Measurements from ENCODE around the gene ERF. TPM values are rescaled to one million over a fixed set of nuclear protein-coding genes. Genes with fewer than 3 reads are reported as not detected.

The ERF gene
- polyA plus RNA-seq, 5 donors: 31.0 to 58.4 (median 42.0) TPM

DNA sequence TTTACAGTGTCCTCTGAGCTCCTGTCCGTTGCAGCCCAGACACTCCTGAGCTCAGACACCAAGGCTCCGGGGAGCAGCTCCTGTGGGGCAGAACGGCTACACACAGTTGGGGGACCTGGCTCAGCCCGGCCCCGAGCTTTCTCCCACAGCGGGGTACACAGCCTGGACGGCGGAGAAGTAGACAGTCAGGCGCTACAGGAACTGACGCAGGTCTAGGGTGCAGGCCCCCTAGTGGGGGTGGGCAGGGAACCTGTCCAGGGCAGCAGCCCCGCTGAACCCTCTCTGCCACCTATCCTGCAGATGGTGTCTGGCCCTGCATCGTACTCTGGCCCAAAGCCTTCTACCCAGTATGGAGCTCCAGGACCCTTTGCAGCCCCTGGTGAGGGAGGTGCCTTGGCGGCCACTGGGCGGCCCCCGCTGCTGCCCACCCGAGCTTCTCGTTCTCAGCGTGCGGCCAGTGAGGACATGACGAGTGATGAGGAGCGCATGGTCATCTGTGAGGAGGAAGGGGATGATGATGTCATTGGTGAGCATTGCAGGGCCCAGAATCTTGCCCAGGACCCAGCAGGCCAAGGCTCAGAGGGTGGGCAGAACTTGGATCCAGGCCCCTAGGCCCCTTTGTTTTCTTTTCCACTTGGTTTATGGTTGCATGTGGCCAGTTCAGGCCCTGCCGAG, 34.1 kb upstream of the ERF start:
- DNase-seq: no peak

- no peak for DNase-seq
Observed at GRCh38 chr19:42288387-42288786, 33.5 kb upstream of the ERF start.

- DNase-seq: no peak
Observed at GRCh38 chr19:42287827-42288107, 32.8 kb upstream of the ERF start.

DNA sequence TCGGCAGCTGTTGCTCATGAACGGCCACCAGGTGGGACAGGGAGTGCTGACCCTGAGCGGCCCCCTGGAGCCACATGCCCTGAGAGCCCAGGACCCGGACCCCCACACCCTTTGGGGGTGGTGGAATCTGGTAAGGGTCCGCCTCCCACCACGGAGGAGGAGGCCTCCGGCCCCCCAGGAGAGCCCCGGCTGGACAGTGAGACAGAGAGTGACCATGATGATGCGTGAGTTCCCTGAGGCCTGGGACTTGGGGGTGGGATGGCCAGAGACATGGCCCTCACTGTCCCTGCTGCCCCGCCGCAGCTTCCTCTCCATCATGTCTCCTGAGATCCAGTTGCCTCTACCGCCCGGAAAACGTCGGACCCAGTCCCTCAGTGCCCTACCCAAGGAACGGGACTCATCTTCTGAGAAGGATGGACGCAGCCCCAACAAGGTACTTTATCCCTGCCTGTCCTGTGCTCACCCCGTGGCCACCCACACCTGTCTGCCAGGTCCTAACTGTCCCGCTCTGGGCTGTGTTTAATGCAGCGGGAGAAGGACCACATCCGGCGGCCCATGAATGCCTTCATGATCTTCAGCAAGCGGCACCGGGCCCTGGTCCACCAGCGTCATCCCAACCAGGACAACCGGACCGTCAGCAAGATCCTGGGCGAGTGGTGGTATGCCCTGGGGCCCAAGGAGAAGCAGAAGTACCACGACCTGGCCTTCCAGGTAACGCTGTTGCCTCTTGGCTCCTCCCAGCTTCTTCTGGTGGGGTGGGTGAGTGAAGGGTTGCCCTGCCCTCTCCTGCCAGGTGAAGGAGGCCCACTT, 32.3 kb upstream of the ERF start:
- DNase-seq: no peak

- no peak for DNase-seq
Observed at GRCh38 chr19:42286349-42287016, 31.6 kb upstream of the ERF start.

DNA sequence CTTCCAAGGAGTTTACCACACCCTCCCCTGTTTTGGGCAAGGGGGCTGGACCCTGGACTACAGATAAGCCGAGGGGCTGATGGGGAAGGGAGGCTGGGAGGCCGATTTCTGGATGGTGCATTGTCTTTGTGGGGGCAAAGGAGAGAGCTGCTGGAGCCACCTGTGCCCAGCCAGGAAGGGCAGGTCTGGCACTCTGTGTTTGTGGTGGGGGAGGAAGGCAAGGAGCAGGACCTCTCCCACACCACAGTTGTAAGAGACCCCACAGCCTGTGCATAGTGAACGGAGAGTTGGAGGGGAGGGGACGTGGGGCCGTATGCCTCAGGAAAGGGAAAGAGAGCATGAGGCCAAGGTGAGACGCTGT, 31.0 kb upstream of the ERF start:
- DNase-seq: no peak

DNA sequence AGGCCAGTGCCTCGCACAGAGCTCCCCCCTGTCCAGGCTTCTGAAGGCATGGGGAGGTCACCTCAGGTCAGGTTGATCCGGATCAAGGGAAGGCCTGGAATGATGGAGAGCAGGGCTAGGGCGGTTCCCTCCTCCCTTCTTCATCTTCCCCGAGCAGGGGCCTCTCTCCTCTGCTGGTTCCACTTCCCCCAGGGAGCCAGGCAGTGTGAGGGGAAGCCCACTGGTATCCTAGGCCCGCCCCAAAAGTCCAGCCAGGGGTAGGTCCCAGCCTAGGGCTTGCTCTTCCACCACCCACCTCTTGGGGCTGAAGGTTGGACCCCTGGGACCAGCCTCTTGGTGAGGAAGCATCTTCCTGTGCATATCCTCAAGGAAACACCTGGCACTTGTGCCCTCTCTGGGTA, 30.6 kb upstream of the ERF start:
- DNase-seq: no peak

DNA sequence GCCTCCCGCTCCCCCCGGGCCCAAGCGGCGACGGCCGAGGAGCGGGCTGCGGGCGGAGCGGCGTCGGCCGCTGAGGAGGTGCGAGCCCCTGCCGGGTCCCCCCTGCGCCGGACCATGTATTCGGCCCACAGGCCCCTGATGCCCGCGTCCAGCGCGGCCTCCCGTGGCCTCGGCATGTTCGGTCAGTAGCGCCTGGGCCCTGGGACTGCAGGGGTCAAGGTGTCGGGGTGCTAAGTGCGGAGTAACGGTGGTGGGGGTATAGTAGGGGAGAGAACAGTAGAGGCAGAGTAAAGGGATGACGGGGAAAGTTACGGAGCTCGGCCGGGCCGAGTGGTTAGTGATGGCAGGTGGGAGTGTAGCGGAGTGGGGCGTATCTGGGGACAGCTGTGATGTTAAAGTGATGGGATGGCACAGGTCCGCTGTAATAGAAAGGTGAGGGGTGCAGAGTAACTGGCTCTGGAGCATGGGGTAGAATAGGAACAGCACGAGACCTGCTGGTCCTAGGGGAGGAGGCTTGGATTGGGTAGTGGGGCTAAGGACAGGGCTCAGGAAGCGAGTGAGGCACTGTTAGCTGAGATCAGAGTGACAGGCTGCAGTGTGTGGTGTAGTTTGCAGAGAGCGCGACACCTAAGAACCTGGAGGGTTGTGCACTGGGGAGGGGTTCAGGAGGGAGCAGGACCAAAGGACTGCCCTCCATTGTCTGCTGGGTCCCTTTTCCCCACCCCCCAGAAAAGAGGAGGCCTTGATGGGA, 29.8 kb upstream of the ERF start:
- no peak for DNase-seq

DNA sequence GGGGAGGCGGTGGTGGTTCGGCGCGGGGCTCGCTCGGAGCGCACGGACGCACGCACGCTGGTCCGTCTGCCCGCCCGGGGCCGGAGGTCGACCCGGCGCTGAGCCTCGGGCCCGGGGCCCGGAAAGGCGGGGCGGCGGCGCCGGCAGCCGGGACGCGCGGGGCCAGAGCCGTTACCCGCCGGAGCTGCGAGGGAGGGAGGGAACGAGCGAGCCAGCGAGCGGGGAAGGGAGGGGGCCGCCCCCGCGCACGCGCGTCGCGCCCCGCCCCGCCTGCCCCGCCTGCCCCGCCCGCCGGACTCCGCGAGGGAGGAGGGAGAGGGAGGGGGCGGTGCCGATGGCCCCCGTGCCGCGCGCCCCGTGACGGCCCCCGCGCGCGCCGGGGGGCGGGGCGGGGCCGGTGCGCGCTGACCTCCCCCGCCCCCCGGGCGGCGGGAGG, 29.2 kb upstream of the ERF start:
- DNase-seq: peak in 1 of 2 donors; percentile 60

DNA sequence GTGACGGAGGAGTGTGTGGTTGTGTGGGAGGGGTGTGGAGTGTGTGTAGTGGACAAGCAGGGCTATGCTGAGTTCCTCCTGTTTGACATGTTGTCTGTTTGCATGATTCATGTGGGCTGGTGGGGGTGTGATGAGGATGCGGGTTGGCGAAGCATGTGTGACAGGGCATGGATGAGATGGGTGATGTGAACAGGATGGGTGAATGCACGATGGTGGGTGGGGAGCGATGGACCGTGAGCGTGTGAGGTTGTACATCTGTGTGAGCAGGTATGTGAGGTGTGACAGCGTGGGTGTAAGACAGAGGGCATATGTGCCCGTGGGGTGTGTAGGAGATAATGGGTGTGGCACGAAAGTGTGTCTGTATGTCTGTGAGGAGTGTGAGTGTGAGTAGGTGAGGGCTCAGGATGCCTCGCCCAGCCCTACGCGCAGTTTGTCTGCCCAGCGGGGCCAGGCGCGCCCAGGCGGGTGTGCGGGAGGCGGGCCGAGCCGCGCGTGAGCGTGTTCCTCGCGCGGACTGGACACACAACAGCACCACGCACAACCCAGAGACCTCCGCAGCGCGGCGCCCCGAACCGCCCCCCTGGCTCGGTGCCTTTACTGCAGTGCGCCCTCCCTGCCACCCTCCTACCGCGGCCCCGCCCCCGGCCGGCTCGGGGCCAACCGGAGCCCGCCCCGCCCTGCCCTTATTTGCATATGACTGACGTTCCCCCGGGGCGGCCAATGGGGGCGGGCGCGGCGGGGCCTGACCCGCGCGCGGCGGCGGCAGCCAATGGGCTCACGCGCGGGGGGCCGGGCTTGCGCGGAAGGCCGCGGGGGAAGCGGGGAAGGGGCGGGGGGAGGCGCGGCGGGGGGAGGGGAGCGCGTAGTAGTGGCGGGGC, 28.5 kb upstream of the ERF start:
- peak; percentile 95 to 97 for DNase-seq

- DNase-seq: no peak
Observed at GRCh38 chr19:42282819-42283187, 27.9 kb upstream of the ERF start.

DNA sequence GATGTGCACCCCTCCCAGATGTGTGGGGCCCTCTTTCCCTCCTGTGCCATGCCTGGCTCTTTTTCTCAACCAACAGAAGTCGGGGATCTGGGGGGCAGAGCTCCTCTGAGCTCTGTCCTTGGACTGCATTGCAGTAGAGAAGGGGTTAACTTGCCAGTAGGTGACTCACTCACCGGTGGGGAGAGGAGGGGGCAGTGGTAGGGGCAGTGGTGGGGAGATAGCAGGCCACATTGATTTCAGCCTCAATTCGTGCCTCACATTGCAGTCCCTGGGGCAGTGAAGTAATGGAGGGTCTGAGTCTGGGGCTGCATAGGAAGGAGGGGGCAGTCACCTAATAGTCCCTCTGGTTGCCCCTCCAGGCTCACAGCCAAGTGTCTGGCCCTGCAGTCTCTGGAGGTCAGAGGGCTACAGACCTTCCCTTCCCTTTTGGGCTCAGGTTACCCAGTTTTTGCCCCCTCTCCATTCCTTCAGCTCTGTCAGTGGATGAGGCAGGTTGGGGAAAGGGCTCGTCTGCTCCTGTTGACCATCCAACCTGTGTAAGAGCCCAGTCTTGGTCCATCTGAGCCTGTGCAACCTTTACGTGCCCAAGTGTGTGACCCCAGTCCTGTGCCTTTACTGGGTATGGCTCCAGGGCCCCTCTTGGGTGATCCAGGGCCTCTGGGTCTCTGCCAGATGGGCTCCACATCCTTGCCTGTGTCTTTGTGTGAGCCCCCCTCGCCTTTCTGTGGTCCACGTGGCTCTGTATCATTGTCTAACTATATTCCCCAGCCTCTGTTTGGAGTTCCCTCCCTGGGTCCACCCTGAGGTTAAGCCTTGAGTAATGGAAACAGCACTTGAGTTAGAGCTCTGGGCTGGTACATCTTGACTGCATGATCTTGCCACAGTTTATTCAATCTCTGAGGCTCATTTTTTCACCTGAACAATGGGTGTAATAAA, 27.2 kb upstream of the ERF start:
- DNase-seq: no peak

DNA sequence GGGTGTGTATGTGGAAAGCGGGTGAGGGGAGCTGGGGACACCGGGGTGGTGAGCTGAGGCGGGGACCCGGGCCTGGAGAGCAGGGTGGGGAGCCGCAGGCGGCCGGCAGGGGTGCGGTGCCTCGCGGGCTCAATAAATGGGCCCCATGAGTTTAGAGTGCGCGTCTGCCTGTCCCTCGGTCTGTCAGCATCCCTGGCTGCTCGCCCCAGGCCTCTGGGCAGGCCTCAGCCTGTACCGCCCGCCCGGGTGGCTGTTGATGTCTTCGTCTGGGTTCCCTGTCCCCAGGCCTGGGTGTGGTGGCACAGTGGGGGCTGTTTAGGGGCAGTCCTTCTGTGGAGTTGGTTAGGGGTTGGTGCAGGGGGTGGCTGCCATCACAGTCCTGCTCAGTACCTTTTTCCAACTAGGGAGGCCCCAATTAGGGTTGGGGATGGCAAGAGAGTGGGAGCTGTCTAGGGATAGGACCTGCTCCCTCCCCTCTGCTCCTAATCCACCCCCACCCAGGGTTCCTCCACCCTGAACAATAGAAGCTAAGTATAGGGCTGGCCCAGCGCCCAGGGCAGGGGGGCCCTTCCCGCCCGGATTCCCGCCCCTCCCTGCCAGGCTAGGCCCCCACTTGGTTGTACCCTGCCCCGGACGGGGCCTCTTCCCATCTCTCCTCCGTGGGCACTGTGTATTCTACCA, 26.4 kb upstream of the ERF start:
- DNase-seq: peak in 1 of 2 donors; percentile 36

DNA sequence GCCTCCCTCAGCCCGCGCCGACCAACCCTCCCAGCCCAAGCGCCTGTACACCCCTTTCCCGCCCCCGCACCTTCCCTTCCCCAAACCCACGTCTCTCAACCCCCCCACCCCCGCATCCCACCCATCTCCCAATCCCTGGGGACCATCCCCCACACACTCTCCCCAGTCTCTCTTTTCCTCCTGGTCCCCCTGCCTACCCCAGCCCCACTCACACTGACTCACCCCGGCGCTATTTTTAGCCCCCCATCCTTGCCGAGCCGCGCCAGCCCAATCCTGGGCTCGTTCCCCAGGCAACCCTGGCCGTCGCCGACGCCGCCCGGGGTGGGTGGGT, 25.9 kb upstream of the ERF start:
- DNase-seq: no peak

GRCh38 chr19:42279902-42280814, 25.2 kb upstream of the ERF start:
- DNase-seq: peak; percentile 85 to 87

GRCh38 chr19:42279155-42279901, 24.4 kb upstream of the ERF start:
- DNase-seq: no peak

GRCh38 chr19:42278452-42279154, 23.7 kb upstream of the ERF start:
- no peak for DNase-seq
